Measurements from ENCODE around the gene PROX1.

Gene PROX1

DNA sequence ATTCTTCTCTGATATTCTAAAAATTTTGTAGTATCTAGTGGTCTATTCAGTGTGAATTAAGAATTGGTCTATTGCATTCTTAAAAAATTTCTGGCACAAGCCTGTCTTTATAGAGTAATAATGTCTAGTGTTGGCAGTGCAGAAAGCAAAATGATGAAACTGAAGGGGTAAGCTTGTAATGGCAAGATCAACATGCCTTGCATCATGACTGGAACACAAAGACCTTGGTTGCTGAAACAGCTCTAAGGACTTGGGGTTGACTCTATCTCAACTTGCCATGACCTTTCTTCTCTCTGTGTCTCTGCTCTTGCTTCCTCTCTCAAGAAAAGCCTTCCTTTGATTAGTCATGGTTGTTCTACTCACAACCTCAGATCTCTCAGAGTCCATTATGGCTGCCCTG lies 46.8 kb upstream of the PROX1 start:
- TF ChIP-seq ZC3H10 (CRISPR knock-in tag; IDR thresholded peaks at IDR 0.05), result no peak
- TF ChIP-seq, protein P1, sequence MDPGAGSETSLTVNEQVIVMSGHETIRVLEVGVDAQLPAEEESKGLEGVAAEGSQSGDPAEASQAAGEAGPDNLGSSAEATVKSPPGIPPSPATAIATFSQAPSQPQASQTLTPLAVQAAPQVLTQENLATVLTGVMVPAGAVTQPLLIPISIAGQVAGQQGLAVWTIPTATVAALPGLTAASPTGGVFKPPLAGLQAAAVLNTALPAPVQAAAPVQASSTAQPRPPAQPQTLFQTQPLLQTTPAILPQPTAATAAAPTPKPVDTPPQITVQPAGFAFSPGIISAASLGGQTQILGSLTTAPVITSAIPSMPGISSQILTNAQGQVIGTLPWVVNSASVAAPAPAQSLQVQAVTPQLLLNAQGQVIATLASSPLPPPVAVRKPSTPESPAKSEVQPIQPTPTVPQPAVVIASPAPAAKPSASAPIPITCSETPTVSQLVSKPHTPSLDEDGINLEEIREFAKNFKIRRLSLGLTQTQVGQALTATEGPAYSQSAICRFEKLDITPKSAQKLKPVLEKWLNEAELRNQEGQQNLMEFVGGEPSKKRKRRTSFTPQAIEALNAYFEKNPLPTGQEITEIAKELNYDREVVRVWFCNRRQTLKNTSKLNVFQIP (CRISPR knock-in tag; IDR thresholded peaks at IDR 0.05; ENCODE audit: borderline replicate concordance, low read depth), result no peak
- no peak for TF ChIP-seq ESRRG (CRISPR knock-in tag; IDR thresholded peaks at IDR 0.05)
- TF ChIP-seq ISL1 (CRISPR knock-in tag; IDR thresholded peaks at IDR 0.05), result no peak
- TF ChIP-seq PPARA (CRISPR knock-in tag; IDR thresholded peaks at IDR 0.05; ENCODE audit: borderline replicate concordance), result no peak
- no peak for TF ChIP-seq BACH2 (CRISPR knock-in tag; IDR thresholded peaks at IDR 0.05; ENCODE audit: borderline replicate concordance)
- no peak for TF ChIP-seq ZNF565 (CRISPR knock-in tag; conservative IDR thresholded peaks at IDR 0.05; ENCODE audit: low read depth)
- TF ChIP-seq, protein P2, sequence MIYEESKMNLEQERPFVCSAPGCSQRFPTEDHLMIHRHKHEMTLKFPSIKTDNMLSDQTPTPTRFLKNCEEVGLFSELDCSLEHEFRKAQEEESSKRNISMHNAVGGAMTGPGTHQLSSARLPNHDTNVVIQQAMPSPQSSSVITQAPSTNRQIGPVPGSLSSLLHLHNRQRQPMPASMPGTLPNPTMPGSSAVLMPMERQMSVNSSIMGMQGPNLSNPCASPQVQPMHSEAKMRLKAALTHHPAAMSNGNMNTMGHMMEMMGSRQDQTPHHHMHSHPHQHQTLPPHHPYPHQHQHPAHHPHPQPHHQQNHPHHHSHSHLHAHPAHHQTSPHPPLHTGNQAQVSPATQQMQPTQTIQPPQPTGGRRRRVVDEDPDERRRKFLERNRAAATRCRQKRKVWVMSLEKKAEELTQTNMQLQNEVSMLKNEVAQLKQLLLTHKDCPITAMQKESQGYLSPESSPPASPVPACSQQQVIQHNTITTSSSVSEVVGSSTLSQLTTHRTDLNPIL (CRISPR knock-in tag; IDR thresholded peaks at IDR 0.05; ENCODE audit: low read depth), result no peak
- no peak for TF ChIP-seq OSR1 (CRISPR knock-in tag; IDR thresholded peaks at IDR 0.05)
- no peak for TF ChIP-seq TOX (CRISPR knock-in tag; IDR thresholded peaks at IDR 0.05; ENCODE audit: borderline replicate concordance)
- no peak for TF ChIP-seq CSDC2 (CRISPR knock-in tag; IDR thresholded peaks at IDR 0.05)
- TF ChIP-seq ZNF70 (CRISPR knock-in tag; IDR thresholded peaks at IDR 0.05), result no peak
- TF ChIP-seq, protein P3, sequence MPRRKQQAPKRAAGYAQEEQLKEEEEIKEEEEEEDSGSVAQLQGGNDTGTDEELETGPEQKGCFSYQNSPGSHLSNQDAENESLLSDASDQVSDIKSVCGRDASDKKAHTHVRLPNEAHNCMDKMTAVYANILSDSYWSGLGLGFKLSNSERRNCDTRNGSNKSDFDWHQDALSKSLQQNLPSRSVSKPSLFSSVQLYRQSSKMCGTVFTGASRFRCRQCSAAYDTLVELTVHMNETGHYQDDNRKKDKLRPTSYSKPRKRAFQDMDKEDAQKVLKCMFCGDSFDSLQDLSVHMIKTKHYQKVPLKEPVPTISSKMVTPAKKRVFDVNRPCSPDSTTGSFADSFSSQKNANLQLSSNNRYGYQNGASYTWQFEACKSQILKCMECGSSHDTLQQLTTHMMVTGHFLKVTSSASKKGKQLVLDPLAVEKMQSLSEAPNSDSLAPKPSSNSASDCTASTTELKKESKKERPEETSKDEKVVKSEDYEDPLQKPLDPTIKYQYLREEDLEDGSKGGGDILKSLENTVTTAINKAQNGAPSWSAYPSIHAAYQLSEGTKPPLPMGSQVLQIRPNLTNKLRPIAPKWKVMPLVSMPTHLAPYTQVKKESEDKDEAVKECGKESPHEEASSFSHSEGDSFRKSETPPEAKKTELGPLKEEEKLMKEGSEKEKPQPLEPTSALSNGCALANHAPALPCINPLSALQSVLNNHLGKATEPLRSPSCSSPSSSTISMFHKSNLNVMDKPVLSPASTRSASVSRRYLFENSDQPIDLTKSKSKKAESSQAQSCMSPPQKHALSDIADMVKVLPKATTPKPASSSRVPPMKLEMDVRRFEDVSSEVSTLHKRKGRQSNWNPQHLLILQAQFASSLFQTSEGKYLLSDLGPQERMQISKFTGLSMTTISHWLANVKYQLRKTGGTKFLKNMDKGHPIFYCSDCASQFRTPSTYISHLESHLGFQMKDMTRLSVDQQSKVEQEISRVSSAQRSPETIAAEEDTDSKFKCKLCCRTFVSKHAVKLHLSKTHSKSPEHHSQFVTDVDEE (CRISPR knock-in tag; IDR thresholded peaks at IDR 0.05), result no peak
- TF ChIP-seq ZFP30 (CRISPR knock-in tag; IDR thresholded peaks at IDR 0.05), result no peak
- no peak for TF ChIP-seq ZNF8 (CRISPR knock-in tag; IDR thresholded peaks at IDR 0.05)
- TF ChIP-seq SNAI2 (CRISPR knock-in tag; IDR thresholded peaks at IDR 0.05), result no peak
- TF ChIP-seq, protein P4, sequence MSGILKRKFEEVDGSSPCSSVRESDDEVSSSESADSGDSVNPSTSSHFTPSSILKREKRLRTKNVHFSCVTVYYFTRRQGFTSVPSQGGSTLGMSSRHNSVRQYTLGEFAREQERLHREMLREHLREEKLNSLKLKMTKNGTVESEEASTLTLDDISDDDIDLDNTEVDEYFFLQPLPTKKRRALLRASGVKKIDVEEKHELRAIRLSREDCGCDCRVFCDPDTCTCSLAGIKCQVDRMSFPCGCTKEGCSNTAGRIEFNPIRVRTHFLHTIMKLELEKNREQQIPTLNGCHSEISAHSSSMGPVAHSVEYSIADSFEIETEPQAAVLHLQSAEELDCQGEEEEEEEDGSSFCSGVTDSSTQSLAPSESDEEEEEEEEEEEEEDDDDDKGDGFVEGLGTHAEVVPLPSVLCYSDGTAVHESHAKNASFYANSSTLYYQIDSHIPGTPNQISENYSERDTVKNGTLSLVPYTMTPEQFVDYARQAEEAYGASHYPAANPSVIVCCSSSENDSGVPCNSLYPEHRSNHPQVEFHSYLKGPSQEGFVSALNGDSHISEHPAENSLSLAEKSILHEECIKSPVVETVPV (CRISPR knock-in tag; IDR thresholded peaks at IDR 0.05), result no peak
- TF ChIP-seq, protein P5, sequence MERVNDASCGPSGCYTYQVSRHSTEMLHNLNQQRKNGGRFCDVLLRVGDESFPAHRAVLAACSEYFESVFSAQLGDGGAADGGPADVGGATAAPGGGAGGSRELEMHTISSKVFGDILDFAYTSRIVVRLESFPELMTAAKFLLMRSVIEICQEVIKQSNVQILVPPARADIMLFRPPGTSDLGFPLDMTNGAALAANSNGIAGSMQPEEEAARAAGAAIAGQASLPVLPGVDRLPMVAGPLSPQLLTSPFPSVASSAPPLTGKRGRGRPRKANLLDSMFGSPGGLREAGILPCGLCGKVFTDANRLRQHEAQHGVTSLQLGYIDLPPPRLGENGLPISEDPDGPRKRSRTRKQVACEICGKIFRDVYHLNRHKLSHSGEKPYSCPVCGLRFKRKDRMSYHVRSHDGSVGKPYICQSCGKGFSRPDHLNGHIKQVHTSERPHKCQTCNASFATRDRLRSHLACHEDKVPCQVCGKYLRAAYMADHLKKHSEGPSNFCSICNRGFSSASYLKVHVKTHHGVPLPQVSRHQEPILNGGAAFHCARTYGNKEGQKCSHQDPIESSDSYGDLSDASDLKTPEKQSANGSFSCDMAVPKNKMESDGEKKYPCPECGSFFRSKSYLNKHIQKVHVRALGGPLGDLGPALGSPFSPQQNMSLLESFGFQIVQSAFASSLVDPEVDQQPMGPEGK (CRISPR knock-in tag; IDR thresholded peaks at IDR 0.05; ENCODE audit: borderline replicate concordance), result no peak
- no peak for ATAC-seq

DNA sequence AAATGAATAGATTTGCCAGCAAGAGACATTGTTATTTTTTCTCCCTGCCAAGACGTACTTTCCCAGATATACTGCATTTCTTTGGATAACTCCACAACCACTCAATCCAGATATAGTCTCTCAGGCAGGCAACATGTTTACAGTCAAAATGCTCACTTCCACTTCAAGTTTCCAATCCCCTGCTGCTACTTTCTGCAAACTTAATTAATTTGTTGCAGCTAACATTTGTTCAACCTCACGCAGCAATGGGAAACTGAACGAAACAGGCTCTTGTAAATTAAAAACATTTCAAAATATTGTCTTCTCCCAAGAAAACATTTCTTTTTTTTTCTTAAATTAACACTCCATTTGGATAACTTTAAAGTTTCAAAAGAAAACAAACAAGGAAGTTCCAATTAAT lies 45.7 kb upstream of the PROX1 start:
- ATAC-seq, result no peak
- TF ChIP-seq GLIS3 (CRISPR knock-in tag; IDR thresholded peaks at IDR 0.05) (no peak), TCF4 (CRISPR knock-in tag; IDR thresholded peaks at IDR 0.05; ENCODE audit: borderline replicate concordance) (no peak), BACH2 (CRISPR knock-in tag; IDR thresholded peaks at IDR 0.05; ENCODE audit: borderline replicate concordance) (no peak), TOX (CRISPR knock-in tag; IDR thresholded peaks at IDR 0.05; ENCODE audit: borderline replicate concordance) (no peak), SNAI2 (CRISPR knock-in tag; IDR thresholded peaks at IDR 0.05) (no peak), ZC3H10 (CRISPR knock-in tag; IDR thresholded peaks at IDR 0.05) (no peak), ARNTL (CRISPR knock-in tag; IDR thresholded peaks at IDR 0.05; ENCODE audit: borderline replicate concordance, low read depth) (no peak), ZNF8 (CRISPR knock-in tag; IDR thresholded peaks at IDR 0.05) (no peak), OSR1 (CRISPR knock-in tag; IDR thresholded peaks at IDR 0.05) (no peak), ZNF70 (CRISPR knock-in tag; IDR thresholded peaks at IDR 0.05) (no peak), ZNF565 (CRISPR knock-in tag; conservative IDR thresholded peaks at IDR 0.05; ENCODE audit: low read depth) (no peak), ISL1 (CRISPR knock-in tag; IDR thresholded peaks at IDR 0.05) (no peak), PPARA (CRISPR knock-in tag; IDR thresholded peaks at IDR 0.05; ENCODE audit: borderline replicate concordance) (no peak), ZFP3 (CRISPR knock-in tag; IDR thresholded peaks at IDR 0.05) (no peak), CSDC2 (CRISPR knock-in tag; IDR thresholded peaks at IDR 0.05) (no peak)
- TF ChIP-seq, protein P2 (CRISPR knock-in tag; IDR thresholded peaks at IDR 0.05; ENCODE audit: low read depth), result no peak
- TF ChIP-seq, protein P1 (CRISPR knock-in tag; IDR thresholded peaks at IDR 0.05; ENCODE audit: borderline replicate concordance, low read depth), result no peak
- TF ChIP-seq, protein P3 (CRISPR knock-in tag; IDR thresholded peaks at IDR 0.05), result no peak
